KOPT-K1 (cell line): ENCODE data around the gene ZDHHC11B.
"Not testable (repeated sequence)": the region's sequence is repeated elsewhere in the genome, so short reads cannot be mapped to it uniquely, and the experiment has no call there.

Experiments used
- H3K27ac ChIP-seq: fragments of 200-600 bp; sonication (generic); 2 replicates; pipeline ENCODE4 v1.5.1; 2016; ENCODE audit warnings: antibody characterized with exemption, mild to moderate bottlenecking, low read depth, low read length; ENCODE audit not compliant: poor library complexity, severe bottlenecking
- H3K36me3 ChIP-seq: fragments of 200-600 bp; sonication (generic); 2 replicates; pipeline ENCODE4 v1.5.1; 2017; ENCODE audit warnings: antibody characterized with exemption, mild to moderate bottlenecking, low read length, moderate library complexity; ENCODE audit not compliant: insufficient read depth
- H3K9me3 ChIP-seq: fragments of 200-600 bp; sonication (generic); 2 replicates; pipeline ENCODE4 v1.5.1; 2017; ENCODE audit warnings: antibody characterized with exemption, low read length, mild to moderate bottlenecking; ENCODE audit not compliant: insufficient read depth, poor library complexity, severe bottlenecking

Gene ZDHHC11B

GRCh38 chr5:683551-684481 lies 100.7 kb downstream of the ZDHHC11B start:
- Histone ChIP-seq H3K27ac (no peak overlapping the region), H3K36me3 (no peaks in the 10 kb centered on the region), H3K9me3 (no peaks in the 10 kb centered on the region)

- H3K27ac ChIP-seq, H3K9me3 ChIP-seq, H3K36me3 ChIP-seq: not testable (repeated sequence)
These were observed 101.7 kb downstream of the ZDHHC11B start for GRCh38 chr5:682651-683358.

- H3K9me3 ChIP-seq, H3K27ac ChIP-seq, H3K36me3 ChIP-seq: not testable (repeated sequence)
These were observed 102.3 kb downstream of the ZDHHC11B start for GRCh38 chr5:682216-682615.

- H3K27ac ChIP-seq, H3K9me3 ChIP-seq, H3K36me3 ChIP-seq: not testable (repeated sequence)
These were observed 103.0 kb downstream of the ZDHHC11B start for GRCh38 chr5:681317-682191.

- not testable (repeated sequence) for H3K9me3 ChIP-seq, H3K27ac ChIP-seq, H3K36me3 ChIP-seq
These were observed 103.7 kb downstream of the ZDHHC11B start for GRCh38 chr5:680836-681235.

- not testable (repeated sequence) for H3K36me3 ChIP-seq, H3K9me3 ChIP-seq, H3K27ac ChIP-seq
These were observed 104.3 kb downstream of the ZDHHC11B start for GRCh38 chr5:680118-680795.

- not testable (repeated sequence) for H3K9me3 ChIP-seq, H3K36me3 ChIP-seq, H3K27ac ChIP-seq
These were observed 105.2 kb downstream of the ZDHHC11B start for GRCh38 chr5:679166-679895.

GRCh38 chr5:678521-678920 lies 106.0 kb downstream of the ZDHHC11B start:
- not testable (repeated sequence) for H3K36me3 ChIP-seq, H3K27ac ChIP-seq, H3K9me3 ChIP-seq

GRCh38 chr5:677131-678101 lies 107.1 kb downstream of the ZDHHC11B start:
- no peaks in the 10 kb centered on the region for H3K9me3 ChIP-seq
- no peaks in the 10 kb centered on the region for H3K36me3 ChIP-seq
- H3K27ac ChIP-seq: no peak overlapping the region

GRCh38 chr5:676699-677076 lies 107.8 kb downstream of the ZDHHC11B start:
- Histone ChIP-seq H3K36me3 (no peaks in the 10 kb centered on the region), H3K27ac (no peak overlapping the region), H3K9me3 (no peaks in the 10 kb centered on the region)

GRCh38 chr5:675871-676698 lies 108.4 kb downstream of the ZDHHC11B start:
- Histone ChIP-seq H3K9me3 (no peaks in the 10 kb centered on the region), H3K27ac (no peak overlapping the region), H3K36me3 (no peaks in the 10 kb centered on the region)

GRCh38 chr5:675111-675870 lies 109.2 kb downstream of the ZDHHC11B start:
- H3K36me3 ChIP-seq: no peaks in the 10 kb centered on the region
- no peak overlapping the region for H3K27ac ChIP-seq
- no peaks in the 10 kb centered on the region for H3K9me3 ChIP-seq
